Measurements from ENCODE around the gene HOXB4.

Gene HOXB4

DNA sequence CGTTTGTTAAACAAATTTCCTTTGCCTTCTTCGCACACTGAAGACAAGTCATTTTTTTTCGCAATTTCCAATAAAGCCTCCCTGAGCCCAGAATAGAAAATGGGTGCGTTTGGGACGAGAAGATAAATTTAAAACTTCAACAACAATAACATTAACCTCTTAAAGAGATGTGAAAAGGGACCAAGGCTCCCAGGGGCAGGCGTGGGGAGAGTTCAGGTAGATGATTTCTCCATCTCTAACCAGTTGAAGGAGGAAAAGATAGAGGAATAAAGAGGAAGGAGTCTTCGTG, 1.3 kb upstream of the HOXB4 start:
- no peak overlapping the region for H3K4me3 ChIP-seq (ENCODE audit: low read depth, low read length)
- TF ChIP-seq MYC (IDR thresholded peaks at IDR 0.05; ENCODE audit: low read depth, low read length) (no peak), POLR2A (IDR thresholded peaks at IDR 0.05; ENCODE audit: extremely low read depth, insufficient read length) (no peak)
- TF ChIP-seq, protein P1, sequence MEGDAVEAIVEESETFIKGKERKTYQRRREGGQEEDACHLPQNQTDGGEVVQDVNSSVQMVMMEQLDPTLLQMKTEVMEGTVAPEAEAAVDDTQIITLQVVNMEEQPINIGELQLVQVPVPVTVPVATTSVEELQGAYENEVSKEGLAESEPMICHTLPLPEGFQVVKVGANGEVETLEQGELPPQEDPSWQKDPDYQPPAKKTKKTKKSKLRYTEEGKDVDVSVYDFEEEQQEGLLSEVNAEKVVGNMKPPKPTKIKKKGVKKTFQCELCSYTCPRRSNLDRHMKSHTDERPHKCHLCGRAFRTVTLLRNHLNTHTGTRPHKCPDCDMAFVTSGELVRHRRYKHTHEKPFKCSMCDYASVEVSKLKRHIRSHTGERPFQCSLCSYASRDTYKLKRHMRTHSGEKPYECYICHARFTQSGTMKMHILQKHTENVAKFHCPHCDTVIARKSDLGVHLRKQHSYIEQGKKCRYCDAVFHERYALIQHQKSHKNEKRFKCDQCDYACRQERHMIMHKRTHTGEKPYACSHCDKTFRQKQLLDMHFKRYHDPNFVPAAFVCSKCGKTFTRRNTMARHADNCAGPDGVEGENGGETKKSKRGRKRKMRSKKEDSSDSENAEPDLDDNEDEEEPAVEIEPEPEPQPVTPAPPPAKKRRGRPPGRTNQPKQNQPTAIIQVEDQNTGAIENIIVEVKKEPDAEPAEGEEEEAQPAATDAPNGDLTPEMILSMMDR (IDR thresholded peaks at IDR 0.05; ENCODE audit: low read depth, low read length) = no peak
- TF ChIP-seq, protein P2, sequence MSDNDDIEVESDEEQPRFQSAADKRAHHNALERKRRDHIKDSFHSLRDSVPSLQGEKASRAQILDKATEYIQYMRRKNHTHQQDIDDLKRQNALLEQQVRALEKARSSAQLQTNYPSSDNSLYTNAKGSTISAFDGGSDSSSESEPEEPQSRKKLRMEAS (IDR thresholded peaks at IDR 0.05; ENCODE audit: low read depth, low read length) = no peak
- DNase-seq (ENCODE audit: low read depth) = no peak

DNA sequence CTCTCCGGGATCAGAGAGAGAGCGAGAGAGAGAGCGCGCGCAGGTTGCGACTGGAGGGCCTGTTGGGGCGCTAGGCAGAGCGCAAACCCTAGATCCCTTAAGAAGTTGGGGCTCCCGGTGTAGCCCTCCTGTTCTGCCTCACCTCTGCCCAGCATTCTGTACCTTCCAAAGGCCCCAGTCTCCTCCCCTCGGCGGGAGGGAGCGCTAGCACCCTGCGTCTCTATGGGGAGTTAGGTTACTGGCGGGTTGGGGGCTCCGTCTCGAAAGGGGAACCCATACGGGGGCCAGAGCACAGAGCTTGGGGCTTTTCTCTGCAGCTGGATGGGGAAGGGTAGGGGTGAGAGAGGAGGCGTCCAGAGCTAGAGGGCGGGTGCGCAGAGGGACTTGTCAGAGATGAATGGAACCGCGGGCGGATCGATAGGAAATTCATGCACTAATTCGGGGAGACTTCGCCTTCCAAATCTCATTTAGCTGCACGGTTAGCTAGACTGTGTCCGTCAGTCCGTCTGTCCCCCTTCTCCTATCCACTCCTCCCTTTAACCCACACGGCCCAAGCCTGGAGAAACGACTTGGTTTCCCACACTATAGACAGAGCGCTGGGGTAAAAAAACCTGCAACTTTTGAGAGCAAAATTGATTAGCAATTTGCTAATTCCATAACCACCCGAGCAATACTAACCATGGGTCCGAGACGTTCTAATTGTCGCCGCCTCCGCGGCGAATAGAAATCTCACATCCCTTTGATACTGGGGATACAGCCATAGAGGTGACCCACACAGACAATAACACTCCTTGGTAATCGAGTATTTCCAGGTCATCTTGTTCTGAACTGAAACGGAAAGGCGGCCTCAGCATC, 693 bp upstream of the HOXB4 start:
- no peak overlapping the region for H3K4me3 ChIP-seq (ENCODE audit: low read depth, low read length)
- no peak for DNase-seq (ENCODE audit: low read depth)
- TF ChIP-seq MYC (IDR thresholded peaks at IDR 0.05; ENCODE audit: low read depth, low read length) (no peak), POLR2A (IDR thresholded peaks at IDR 0.05; ENCODE audit: extremely low read depth, insufficient read length) (no peak)
- TF ChIP-seq, protein P2 (IDR thresholded peaks at IDR 0.05; ENCODE audit: low read depth, low read length) = no peak
- TF ChIP-seq, protein P1 (IDR thresholded peaks at IDR 0.05; ENCODE audit: low read depth, low read length) = no peak

GRCh38 chr17:48577330-48577945, 712 bp downstream of the HOXB4 start:
- no peak overlapping the region for H3K4me3 ChIP-seq (ENCODE audit: low read depth, low read length)
- DNase-seq (ENCODE audit: low read depth) = no peak
- TF ChIP-seq POLR2A (IDR thresholded peaks at IDR 0.05; ENCODE audit: extremely low read depth, insufficient read length) = no peak

DNA sequence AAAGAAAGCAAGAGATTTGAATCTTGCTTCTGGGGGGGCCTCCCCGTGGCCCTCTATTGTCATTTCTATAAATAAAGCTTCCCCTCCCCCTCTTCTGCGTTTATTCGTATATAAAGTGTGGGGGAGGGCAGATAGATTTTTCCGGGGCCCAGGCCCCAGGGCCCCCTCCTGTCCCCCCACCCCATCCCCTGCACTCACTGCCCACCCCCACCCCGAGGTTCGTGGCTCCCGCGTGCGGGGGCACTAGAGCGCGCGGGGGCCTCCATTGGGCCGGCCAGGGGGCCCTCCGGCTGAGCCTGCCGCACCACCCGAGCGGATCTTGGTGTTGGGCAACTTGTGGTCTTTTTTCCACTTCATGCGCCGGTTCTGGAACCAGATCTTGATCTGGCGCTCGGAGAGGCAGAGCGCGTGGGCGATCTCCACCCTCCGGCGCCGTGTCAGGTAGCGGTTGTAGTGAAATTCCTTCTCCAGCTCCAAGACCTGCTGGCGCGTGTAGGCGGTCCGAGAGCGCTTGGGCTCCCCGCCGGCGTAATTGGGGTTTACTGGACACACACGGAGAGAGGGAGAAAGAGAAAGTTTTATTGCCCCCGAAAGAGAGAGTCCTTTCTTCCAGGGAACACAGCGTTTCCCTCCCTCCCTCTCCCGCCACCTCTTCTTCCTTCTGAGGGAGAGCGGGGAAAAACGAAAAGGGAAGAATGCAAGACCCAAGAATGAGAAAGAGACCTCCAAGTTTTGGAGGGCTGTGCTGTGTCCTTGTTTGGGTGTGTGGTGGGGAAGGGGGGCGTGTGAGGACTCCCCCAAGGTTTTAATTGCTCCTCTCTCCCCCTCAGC, 1.5 kb downstream of the HOXB4 start:
- DNase-seq (ENCODE audit: low read depth) = no peak
- H3K4me3 ChIP-seq (ENCODE audit: low read depth, low read length) = no peak overlapping the region
- TF ChIP-seq, protein P1 (IDR thresholded peaks at IDR 0.05; ENCODE audit: low read depth, low read length) = no peak
- TF ChIP-seq POLR2A (IDR thresholded peaks at IDR 0.05; ENCODE audit: extremely low read depth, insufficient read length) (no peak), MYC (IDR thresholded peaks at IDR 0.05; ENCODE audit: low read depth, low read length) (no peak)
- TF ChIP-seq, protein P2 (IDR thresholded peaks at IDR 0.05; ENCODE audit: low read depth, low read length) = no peak

DNA sequence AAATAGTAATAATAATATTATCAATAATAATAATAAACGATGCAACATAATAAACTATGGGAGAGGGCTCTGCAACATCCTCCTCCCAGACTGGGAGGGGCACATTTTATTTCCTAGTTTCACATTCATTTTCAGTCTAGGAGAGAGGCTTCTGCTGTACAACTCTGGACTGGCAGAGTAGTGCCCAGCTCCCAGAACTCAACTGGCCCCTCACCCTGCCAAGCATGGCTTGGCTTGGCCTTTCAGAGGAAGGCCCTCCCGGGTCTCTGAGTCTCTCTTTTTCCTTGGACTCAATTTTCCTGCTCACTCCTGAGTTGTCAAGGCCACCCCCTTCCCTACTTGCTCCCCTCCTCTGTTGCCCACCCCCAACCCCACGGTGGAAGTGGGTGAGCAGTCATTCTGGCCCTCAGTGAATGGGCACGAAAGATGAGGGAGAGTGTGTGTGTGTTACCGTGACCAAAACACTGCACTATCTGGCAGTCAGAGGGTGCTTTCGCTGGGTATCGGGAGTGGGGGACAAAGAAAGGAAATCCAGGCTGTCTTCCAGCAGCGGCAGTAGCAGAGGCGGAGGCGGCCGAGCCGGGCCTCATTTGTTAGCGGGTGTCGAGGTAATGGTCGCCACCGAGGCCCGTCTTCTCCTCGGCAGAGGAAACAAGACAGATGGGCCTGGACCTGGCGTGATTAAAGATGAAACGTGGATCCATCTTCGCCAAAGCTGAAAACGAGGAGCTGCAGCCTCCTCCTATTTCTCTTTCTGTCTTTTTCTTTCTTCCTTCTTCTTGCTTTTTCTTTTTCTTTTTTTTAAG, 2.3 kb downstream of the HOXB4 start:
- TF ChIP-seq, protein P1 (IDR thresholded peaks at IDR 0.05; ENCODE audit: low read depth, low read length) = no peak
- no peak overlapping the region for H3K4me3 ChIP-seq (ENCODE audit: low read depth, low read length)
- DNase-seq (ENCODE audit: low read depth) = no peak
